Activated B cell treated with CpG ODN at 0.5 μM for 24 hours (primary cell): Measurements from ENCODE around the gene ZBTB12. TPM values are rescaled to one million over a fixed set of nuclear protein-coding genes. Genes with fewer than 3 reads are reported as not detected.

Experiments
- ATAC-seq: fragments of 200-7000 bp; cut with Tn5 transposase; one replicate; pipeline ENCODE4 v1.10.0; 2021; ENCODE audit warnings: low read depth, mild to moderate bottlenecking, moderate library complexity
- CTCF ChIA-PET: fragments of 350-600 bp; sonication (Branson Sonifier 250); formaldehyde crosslinking; loops from one replicate; lab custom pipeline; 2021; ENCODE audit warnings: antibody characterized with exemption; lab: Charles Lee
- POLR2A ChIA-PET: fragments of 350-600 bp; sonication (Branson Sonifier 250); formaldehyde crosslinking; loops from one replicate; lab custom pipeline; 2021; ENCODE audit warnings: antibody characterized with exemption; lab: Charles Lee
- DNase-seq: peaks from one replicate; pipeline ENCODE4 v3.0.0; 2022
- H3K27ac Mint-ChIP-seq: one replicate; pipeline ENCODE4 v1.8.0; 2020; ENCODE audit warnings: mixed read lengths
- H3K27me3 Mint-ChIP-seq: one replicate; pipeline ENCODE4 v1.8.0; 2021; ENCODE audit warnings: mixed read lengths
- H3K36me3 Mint-ChIP-seq: one replicate; pipeline ENCODE4 v1.8.0; 2021; ENCODE audit warnings: low read depth, mixed read lengths
- H3K4me1 Mint-ChIP-seq: one replicate; pipeline ENCODE4 v1.8.0; 2021; ENCODE audit warnings: mixed read lengths
- H3K4me3 Mint-ChIP-seq: one replicate; pipeline ENCODE4 v1.8.0; 2020; ENCODE audit warnings: mild to moderate bottlenecking, mixed read lengths
- H3K9me3 Mint-ChIP-seq: one replicate; pipeline ENCODE4 v1.8.0; 2020; ENCODE audit warnings: mixed read lengths
- intact Hi-C: fragments of 100-400 bp; cut with micrococcal nuclease; formaldehyde crosslinking; loops from one replicate; pipeline ENCODE4 v1.15.1; 2024
- total RNA-seq: library from RNA; stranded (reverse); gene quantifications from 2 replicates; pipeline ENCODE4 v1.2.3, GENCODE V29; 2022
- TF ChIP-seq, protein P1 (sequence below): fragments of 200-600 bp; IDR thresholded peaks from one replicate; pipeline ENCODE4 v1.8.0; 2022; ENCODE audit warnings: antibody characterized with exemption, mild to moderate bottlenecking

ZBTB12 gene
- total RNA-seq, 1 donor from 2014 or later: 4.8 TPM

DNA sequence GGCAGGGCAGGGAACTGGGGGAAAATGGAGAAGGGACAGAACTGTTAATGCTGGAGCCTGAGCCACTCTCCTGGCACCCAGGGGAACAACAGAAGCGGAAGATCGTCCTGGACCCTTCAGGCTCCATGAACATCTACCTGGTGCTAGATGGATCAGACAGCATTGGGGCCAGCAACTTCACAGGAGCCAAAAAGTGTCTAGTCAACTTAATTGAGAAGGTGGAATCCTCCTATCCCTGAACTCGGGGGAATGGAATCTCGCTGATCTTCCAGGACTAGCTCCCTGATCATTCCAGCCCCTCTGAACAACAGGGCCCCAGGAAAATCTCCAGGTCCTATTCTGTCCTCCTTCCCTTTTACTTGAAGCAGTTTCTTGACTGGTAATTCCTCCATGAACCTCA is 46.0 kb upstream of the ZBTB12 start:
- DNase-seq (no peak), ATAC-seq (no peak)
- TF ChIP-seq, protein P1, sequence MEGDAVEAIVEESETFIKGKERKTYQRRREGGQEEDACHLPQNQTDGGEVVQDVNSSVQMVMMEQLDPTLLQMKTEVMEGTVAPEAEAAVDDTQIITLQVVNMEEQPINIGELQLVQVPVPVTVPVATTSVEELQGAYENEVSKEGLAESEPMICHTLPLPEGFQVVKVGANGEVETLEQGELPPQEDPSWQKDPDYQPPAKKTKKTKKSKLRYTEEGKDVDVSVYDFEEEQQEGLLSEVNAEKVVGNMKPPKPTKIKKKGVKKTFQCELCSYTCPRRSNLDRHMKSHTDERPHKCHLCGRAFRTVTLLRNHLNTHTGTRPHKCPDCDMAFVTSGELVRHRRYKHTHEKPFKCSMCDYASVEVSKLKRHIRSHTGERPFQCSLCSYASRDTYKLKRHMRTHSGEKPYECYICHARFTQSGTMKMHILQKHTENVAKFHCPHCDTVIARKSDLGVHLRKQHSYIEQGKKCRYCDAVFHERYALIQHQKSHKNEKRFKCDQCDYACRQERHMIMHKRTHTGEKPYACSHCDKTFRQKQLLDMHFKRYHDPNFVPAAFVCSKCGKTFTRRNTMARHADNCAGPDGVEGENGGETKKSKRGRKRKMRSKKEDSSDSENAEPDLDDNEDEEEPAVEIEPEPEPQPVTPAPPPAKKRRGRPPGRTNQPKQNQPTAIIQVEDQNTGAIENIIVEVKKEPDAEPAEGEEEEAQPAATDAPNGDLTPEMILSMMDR: no peak
- ChIA-PET POLR2A (no interaction called here), CTCF (no interaction called here)
- H3K27ac Mint-ChIP-seq: no peak overlapping the region
- intact Hi-C loops: no loop called here
- H3K27me3 Mint-ChIP-seq: peaks cover 14% of the 10 kb centered on the region
- no peak overlapping the region for H3K4me3 Mint-ChIP-seq
- H3K9me3 Mint-ChIP-seq: no peaks in the 10 kb centered on the region
- H3K4me1 Mint-ChIP-seq: no peaks in the 10 kb centered on the region
- H3K36me3 Mint-ChIP-seq: peaks cover 14% of the 10 kb centered on the region

DNA sequence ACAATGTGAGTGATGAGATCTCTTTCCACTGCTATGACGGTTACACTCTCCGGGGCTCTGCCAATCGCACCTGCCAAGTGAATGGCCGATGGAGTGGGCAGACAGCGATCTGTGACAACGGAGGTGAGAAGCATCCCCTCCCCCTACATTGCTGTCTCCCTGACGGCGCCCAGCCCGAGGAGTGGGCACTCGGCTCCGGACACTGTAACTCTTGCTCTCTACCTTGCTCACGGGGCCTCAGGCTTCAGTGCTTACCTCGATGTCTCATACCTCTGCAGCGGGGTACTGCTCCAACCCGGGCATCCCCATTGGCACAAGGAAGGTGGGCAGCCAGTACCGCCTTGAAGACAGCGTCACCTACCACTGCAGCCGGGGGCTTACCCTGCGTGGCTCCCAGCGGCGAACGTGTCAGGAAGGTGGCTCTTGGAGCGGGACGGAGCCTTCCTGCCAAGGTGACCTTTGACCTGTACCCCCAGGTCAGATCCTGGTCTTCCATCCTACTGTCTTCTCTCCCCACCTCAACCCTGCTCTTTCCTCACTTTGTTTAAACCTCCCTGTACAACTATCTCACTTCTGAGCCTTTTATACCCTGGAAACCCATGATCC is 45.3 kb upstream of the ZBTB12 start:
- intact Hi-C loops: no loop called here
- DNase-seq (no peak), ATAC-seq (no peak)
- Mint-ChIP-seq H3K4me1 (no peaks in the 10 kb centered on the region), H3K36me3 (peaks cover 7% of the 10 kb centered on the region), H3K27me3 (peaks cover 21% of the 10 kb centered on the region), H3K9me3 (no peaks in the 10 kb centered on the region), H3K27ac (no peak overlapping the region), H3K4me3 (no peak overlapping the region)
- TF ChIP-seq, protein P1: no peak
- ChIA-PET CTCF (no interaction called here), POLR2A (no interaction called here)

DNA sequence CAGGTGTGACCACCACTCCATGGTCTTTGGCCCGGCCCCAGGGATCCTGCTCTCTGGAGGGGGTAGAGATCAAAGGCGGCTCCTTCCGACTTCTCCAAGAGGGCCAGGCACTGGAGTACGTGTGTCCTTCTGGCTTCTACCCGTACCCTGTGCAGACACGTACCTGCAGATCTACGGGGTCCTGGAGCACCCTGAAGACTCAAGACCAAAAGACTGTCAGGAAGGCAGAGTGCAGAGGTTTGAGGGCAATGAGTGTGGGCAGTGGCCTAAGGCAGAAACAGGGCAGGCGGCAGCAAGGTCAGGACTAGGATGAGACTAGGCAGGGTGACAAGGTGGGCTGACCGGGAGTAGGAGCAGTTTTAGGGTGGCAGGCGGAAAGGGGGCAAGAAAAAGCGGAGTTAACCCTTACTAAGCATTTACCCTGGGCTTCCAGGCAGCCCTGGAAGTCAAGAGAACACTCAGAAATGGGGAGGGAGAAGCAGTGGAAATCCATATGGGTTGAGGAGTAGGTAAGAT is 44.5 kb upstream of the ZBTB12 start:
- no peaks in the 10 kb centered on the region for H3K4me1 Mint-ChIP-seq
- DNase-seq (no peak), ATAC-seq (no peak)
- H3K27ac Mint-ChIP-seq: no peak overlapping the region
- intact Hi-C loops: no loop called here
- TF ChIP-seq, protein P1: no peak
- POLR2A ChIA-PET: no interaction called here
- H3K9me3 Mint-ChIP-seq: no peaks in the 10 kb centered on the region
- CTCF ChIA-PET: no interaction called here
- H3K27me3 Mint-ChIP-seq: peaks cover 23% of the 10 kb centered on the region
- no peak overlapping the region for H3K4me3 Mint-ChIP-seq
- peaks cover 3% of the 10 kb centered on the region for H3K36me3 Mint-ChIP-seq

DNA sequence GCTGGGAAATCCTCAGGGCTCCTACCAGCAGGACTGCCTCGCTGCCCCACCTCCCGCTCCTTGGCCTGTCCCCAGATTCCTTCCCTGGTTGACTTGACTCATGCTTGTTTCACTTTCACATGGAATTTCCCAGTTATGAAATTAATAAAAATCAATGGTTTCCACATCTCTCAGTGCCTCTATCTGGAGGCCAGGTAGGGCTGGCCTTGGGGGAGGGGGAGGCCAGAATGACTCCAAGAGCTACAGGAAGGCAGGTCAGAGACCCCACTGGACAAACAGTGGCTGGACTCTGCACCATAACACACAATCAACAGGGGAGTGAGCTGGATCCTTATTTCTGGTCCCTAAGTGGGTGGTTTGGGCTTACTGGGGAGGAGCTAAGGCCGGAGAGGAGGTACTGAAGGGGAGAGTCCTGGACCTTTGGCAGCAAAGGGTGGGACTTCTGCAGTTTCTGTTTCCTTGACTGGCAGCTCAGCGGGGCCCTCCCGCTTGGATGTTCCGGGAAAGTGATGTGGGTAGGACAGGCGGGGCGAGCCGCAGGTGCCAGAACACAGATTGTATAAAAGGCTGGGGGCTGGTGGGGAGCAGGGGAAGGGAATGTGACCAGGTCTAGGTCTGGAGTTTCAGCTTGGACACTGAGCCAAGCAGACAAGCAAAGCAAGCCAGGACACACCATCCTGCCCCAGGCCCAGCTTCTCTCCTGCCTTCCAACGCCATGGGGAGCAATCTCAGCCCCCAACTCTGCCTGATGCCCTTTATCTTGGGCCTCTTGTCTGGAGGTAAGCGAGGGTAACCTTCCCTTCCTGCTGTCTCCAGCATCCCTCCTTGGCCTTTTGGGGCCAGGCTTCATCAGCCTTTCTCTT is 43.9 kb upstream of the ZBTB12 start, which contains the start of gene CFB:
Gene CFB, plus strand, starts transcription at position 589 of the 863 bp plus-strand sequence. Its CDS starts 127 bp downstream, at position 716.
- DNase-seq (no peak), ATAC-seq (no peak)
- Mint-ChIP-seq H3K9me3 (no peaks in the 10 kb centered on the region), H3K36me3 (no peaks in the 10 kb centered on the region), H3K4me3 (no peak within 1 kb of the TSS), H3K27ac (no peak within 1 kb of the TSS), H3K4me1 (no peaks in the 10 kb centered on the region), H3K27me3 (peaks cover 23% of the 10 kb centered on the region)
- CTCF ChIA-PET: no interaction called here
- TF ChIP-seq, protein P1: no peak
- intact Hi-C loops: no loop called here
- POLR2A ChIA-PET: no interaction called here

DNA sequence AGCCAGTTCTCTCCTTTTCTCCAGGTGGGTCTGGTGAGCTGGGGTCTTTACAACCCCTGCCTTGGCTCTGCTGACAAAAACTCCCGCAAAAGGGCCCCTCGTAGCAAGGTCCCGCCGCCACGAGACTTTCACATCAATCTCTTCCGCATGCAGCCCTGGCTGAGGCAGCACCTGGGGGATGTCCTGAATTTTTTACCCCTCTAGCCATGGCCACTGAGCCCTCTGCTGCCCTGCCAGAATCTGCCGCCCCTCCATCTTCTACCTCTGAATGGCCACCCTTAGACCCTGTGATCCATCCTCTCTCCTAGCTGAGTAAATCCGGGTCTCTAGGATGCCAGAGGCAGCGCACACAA is 43.2 kb upstream of the ZBTB12 start:
- no peak overlapping the region for H3K4me3 Mint-ChIP-seq
- ChIA-PET POLR2A (no interaction called here), CTCF (no interaction called here)
- DNase-seq (no peak), ATAC-seq (no peak)
- no peak overlapping the region for H3K27ac Mint-ChIP-seq
- intact Hi-C loops: no loop called here
- TF ChIP-seq, protein P1: no peak
- H3K27me3 Mint-ChIP-seq: peaks cover 23% of the 10 kb centered on the region
- H3K9me3 Mint-ChIP-seq: no peaks in the 10 kb centered on the region
- H3K36me3 Mint-ChIP-seq: no peaks in the 10 kb centered on the region
- no peaks in the 10 kb centered on the region for H3K4me1 Mint-ChIP-seq
